Astrocyte of the spinal cord (primary cell): ENCODE data around the gene C1QL1.

Source experiments
- DNase-seq: peaks from one replicate; pipeline ENCODE4 v3.0.0; 2011; ENCODE audit warnings: low read depth, low spot score
- H3K4me3 ChIP-seq: 2 replicates; pipeline ENCODE4 v1.5.1; 2011; ENCODE audit warnings: low read depth, mild to moderate bottlenecking, low read length, moderate library complexity
- in situ Hi-C: cut with HindIII; loops from 2 replicates; pipeline ENCODE4 v1.10.0; 2017; ENCODE audit warnings: low sequenced_read_pairs
- TF ChIP-seq, protein P1 (sequence below): IDR thresholded peaks from 2 replicates; pipeline ENCODE4 v1.5.1; 2012; ENCODE audit warnings: low read depth, mild to moderate bottlenecking, low read length, inconsistent platforms

The C1QL1 gene

DNA sequence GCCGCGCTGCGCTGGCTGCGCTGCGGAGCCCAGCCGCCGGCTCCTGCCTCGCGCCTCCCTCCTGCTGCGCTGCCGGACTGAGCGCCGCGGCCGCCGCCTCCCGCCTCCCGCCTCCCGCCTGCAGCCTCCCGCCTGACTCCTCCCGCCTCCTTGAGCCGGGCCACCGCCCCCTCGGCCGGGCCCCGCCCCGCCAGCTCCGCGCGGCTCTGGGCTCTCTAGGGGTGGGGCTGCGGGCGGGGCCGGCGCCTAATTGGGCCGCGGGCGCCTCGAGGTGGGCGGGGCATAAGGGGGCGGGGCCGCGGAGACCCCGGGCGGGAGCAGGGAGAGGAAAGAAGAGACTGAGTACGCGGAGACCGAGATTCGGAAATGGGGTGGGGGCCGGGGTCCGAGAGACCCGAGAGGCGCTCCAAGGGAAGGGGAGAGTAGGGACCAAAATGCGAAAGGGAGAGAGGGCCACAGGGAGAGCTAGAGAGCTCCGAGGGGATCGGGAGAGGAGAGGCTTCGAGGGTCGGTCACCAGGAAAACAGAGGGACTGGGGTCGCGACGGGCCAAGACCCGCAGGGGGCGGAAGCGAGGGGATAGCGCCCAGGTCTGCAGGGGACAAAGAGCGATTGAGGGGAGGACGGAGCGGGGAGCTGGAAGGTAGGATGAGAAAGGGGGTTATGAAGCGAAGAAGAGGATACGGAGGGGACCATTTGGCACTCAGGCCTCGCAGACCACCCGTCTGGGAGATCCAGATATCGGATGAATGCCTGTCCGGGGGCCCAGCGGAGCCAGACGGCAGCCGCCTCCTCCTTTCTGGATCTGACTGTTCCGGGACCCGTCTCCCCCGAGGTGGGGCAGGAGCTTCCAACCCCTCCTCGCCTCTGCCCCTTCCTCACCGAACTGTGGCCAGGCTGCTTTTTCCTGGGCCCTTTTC, at the start of gene C1QL1:
Gene C1QL1, minus strand, starts transcription at position 79 of the 919 bp plus-strand sequence. CDS start 255 bp downstream, outside the sequence.
- TF ChIP-seq, protein P1, sequence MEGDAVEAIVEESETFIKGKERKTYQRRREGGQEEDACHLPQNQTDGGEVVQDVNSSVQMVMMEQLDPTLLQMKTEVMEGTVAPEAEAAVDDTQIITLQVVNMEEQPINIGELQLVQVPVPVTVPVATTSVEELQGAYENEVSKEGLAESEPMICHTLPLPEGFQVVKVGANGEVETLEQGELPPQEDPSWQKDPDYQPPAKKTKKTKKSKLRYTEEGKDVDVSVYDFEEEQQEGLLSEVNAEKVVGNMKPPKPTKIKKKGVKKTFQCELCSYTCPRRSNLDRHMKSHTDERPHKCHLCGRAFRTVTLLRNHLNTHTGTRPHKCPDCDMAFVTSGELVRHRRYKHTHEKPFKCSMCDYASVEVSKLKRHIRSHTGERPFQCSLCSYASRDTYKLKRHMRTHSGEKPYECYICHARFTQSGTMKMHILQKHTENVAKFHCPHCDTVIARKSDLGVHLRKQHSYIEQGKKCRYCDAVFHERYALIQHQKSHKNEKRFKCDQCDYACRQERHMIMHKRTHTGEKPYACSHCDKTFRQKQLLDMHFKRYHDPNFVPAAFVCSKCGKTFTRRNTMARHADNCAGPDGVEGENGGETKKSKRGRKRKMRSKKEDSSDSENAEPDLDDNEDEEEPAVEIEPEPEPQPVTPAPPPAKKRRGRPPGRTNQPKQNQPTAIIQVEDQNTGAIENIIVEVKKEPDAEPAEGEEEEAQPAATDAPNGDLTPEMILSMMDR = no peak
- in situ Hi-C loops = no loop called here
- H3K4me3 ChIP-seq = peak within 1 kb of the TSS; percentile 46
- DNase-seq = peak; percentile 89

DNA sequence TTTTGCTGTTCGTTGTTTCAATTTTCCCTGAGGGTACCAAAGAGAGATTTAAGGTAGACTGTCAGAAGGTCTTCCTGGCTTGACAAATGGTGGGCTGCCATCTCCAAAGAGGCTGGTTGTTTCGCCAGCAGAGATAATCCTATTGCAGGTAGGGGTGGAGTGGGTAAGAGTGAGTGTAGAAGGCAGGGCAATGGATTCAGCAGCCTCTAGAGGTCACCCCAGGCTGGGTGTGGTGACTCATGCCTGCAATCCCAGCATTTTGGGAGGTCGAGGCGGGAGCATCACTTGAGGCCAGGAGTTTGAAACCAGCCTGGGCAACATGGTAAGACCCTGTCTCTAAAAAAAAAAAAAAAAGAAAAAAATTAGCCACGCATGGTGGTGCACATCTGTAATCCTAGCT, 48.7 kb upstream of the C1QL1 start:
- TF ChIP-seq, protein P1 = peak; percentile 39
- DNase-seq = no peak
- in situ Hi-C loops = no loop called here
- H3K4me3 ChIP-seq = no peak overlapping the region

DNA sequence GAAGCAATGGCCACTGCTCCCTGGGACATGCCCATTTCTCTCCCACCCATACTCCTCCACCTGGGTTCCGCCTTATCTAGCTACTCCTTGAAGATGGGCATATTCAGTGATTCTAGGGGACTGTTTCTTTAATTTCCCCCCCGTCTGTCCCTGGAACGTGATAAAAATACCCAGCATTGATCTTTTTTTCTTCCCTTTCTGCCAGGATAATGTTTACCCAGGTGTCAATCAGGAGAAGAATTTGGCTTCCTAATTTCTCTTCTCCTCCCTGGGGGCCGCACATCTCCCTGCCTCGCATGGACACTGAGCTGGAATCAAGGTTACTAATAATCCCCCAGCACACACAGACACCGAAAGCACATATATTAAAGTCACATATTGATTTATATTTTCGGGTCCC, 48.1 kb upstream of the C1QL1 start:
- no peak overlapping the region for H3K4me3 ChIP-seq
- in situ Hi-C loops = no loop called here
- no peak for DNase-seq
- TF ChIP-seq, protein P1 = no peak

GRCh38 chr17:45013021-45013997, 45.2 kb upstream of the C1QL1 start:
- TF ChIP-seq, protein P1 = no peak
- in situ Hi-C loops = no loop called here
- peak; percentile 51 for DNase-seq
- H3K4me3 ChIP-seq = no peak overlapping the region

- TF ChIP-seq, protein P1 = no peak
- H3K4me3 ChIP-seq = no peak overlapping the region
- in situ Hi-C loops = no loop called here
- DNase-seq = no peak
Measured at GRCh38 chr17:45011767-45012166, 43.7 kb upstream of the C1QL1 start.
